GM21717 (cell line): ENCODE data around the gene MSI2.

ENCODE experiments used
- ATAC-seq: cut with Tn5 transposase; IDR thresholded peaks from one replicate; pipeline ENCODE4 v1.9.1; 2021; ENCODE audit warnings: mild to moderate bottlenecking, moderate library complexity; ENCODE audit not compliant: unreplicated experiment

The MSI2 gene

GRCh38 chr17:57269052-57269451 is 12.7 kb downstream of the MSI2 start:
- ATAC-seq, result no peak

GRCh38 chr17:57269598-57270255 is 13.4 kb downstream of the MSI2 start:
- ATAC-seq, result no peak

- ATAC-seq, result no peak
Measured at GRCh38 chr17:57270801-57271245, 14.5 kb downstream of the MSI2 start.

GRCh38 chr17:57271821-57272220 is 15.5 kb downstream of the MSI2 start:
- no peak for ATAC-seq

- no peak for ATAC-seq
Measured at GRCh38 chr17:57273490-57273889, 17.2 kb downstream of the MSI2 start.

GRCh38 chr17:57274162-57274561 is 17.8 kb downstream of the MSI2 start:
- no peak for ATAC-seq

- ATAC-seq, result no peak
Measured at GRCh38 chr17:57275071-57275764, 18.9 kb downstream of the MSI2 start.

- ATAC-seq, result no peak
Measured at GRCh38 chr17:57276621-57277020, 20.3 kb downstream of the MSI2 start.

- no peak for ATAC-seq
Measured at GRCh38 chr17:57277923-57278604, 21.7 kb downstream of the MSI2 start.

- no peak for ATAC-seq
Measured at GRCh38 chr17:57278740-57279387, 22.5 kb downstream of the MSI2 start.

- ATAC-seq, result no peak
Measured at GRCh38 chr17:57279432-57279831, 23.1 kb downstream of the MSI2 start.

- ATAC-seq, result no peak
Measured at GRCh38 chr17:57281887-57282286, 25.6 kb downstream of the MSI2 start.

- ATAC-seq, result no peak
Measured at GRCh38 chr17:57282296-57282695, 26.0 kb downstream of the MSI2 start.

GRCh38 chr17:57283203-57283971 is 27.1 kb downstream of the MSI2 start:
- no peak for ATAC-seq

- ATAC-seq, result peak; percentile 13
Measured at GRCh38 chr17:57284583-57284982, 28.3 kb downstream of the MSI2 start.

- ATAC-seq, result peak; percentile 73
Measured at GRCh38 chr17:57284984-57285646, 28.8 kb downstream of the MSI2 start.

- no peak for ATAC-seq
Measured at GRCh38 chr17:57285701-57286100, 29.4 kb downstream of the MSI2 start.

GRCh38 chr17:57286399-57287105 is 30.2 kb downstream of the MSI2 start:
- no peak for ATAC-seq

GRCh38 chr17:57288040-57288772 is 31.9 kb downstream of the MSI2 start:
- no peak for ATAC-seq
